G401.6 (cell line): ENCODE results near the gene PSMC3IP.

Experiments used
- FAIRE-seq: peaks from 2 replicates; lab custom pipeline; 2012; peaks lifted over from hg19 to GRCh38; lab: Jason Lieb, UNC

The PSMC3IP gene

GRCh38 chr17:42537826-42538451 lies 39.6 kb downstream of the PSMC3IP start:
- FAIRE-seq: no peak

GRCh38 chr17:42537156-42537805 lies 40.2 kb downstream of the PSMC3IP start:
- no peak for FAIRE-seq

- no peak for FAIRE-seq
Measured at GRCh38 chr17:42536372-42537155, 41.0 kb downstream of the PSMC3IP start.

GRCh38 chr17:42536048-42536371 lies 41.5 kb downstream of the PSMC3IP start, which contains the start of gene NAGLU:
Gene NAGLU (plus strand): TSS chr17:42536241. CDS start chr17:42536273, 32 bp downstream.
- no peak for FAIRE-seq

- no peak for FAIRE-seq
Measured at GRCh38 chr17:42535155-42536047, 42.1 kb downstream of the PSMC3IP start.

GRCh38 chr17:42531455-42532354 lies 45.8 kb downstream of the PSMC3IP start:
- no peak for FAIRE-seq

- no peak for FAIRE-seq
Measured at GRCh38 chr17:42530952-42531454, 46.5 kb downstream of the PSMC3IP start.

GRCh38 chr17:42529061-42529460 lies 48.5 kb downstream of the PSMC3IP start:
- no peak for FAIRE-seq

- FAIRE-seq: no peak
Measured at GRCh38 chr17:42527932-42528331, 49.6 kb downstream of the PSMC3IP start.

GRCh38 chr17:42526031-42526444 lies 51.5 kb downstream of the PSMC3IP start:
- no peak for FAIRE-seq

GRCh38 chr17:42525221-42525620 lies 52.3 kb downstream of the PSMC3IP start:
- FAIRE-seq: no peak

GRCh38 chr17:42522798-42523278 lies 54.7 kb downstream of the PSMC3IP start:
- FAIRE-seq: no peak
